IPS DF 6.9 (cell line): Measurements from ENCODE around the gene MBNL1.

Source experiments
- DNase-seq: peaks from one replicate; pipeline ENCODE4 v3.0.0-alpha.2; 2013; ENCODE audit warnings: low read depth, low spot score
- H3K27ac ChIP-seq: one replicate; pipeline ENCODE4 v1.5.1; 2013; ENCODE audit warnings: low read length, control low read depth
- H3K27me3 ChIP-seq: 2 replicates; pipeline ENCODE4 v1.6.1; 2013; ENCODE audit warnings: mild to moderate bottlenecking, low read length; ENCODE audit not compliant: control insufficient read depth, insufficient read depth
- H3K36me3 ChIP-seq: 2 replicates; pipeline ENCODE4 v1.6.1; 2013; ENCODE audit warnings: low read length; ENCODE audit not compliant: control insufficient read depth, insufficient read depth
- H3K4me1 ChIP-seq: 2 replicates; pipeline ENCODE4 v1.6.1; 2013; ENCODE audit warnings: low read length; ENCODE audit not compliant: control insufficient read depth, insufficient read depth
- H3K4me3 ChIP-seq: 2 replicates; pipeline ENCODE4 v1.5.1; 2013; ENCODE audit warnings: mild to moderate bottlenecking, low read length
- H3K9me3 ChIP-seq: 2 replicates; pipeline ENCODE4 v1.6.1; 2013; ENCODE audit warnings: low read length, inconsistent platforms; ENCODE audit not compliant: control insufficient read depth, insufficient read depth
- WGBS: extraction: QIAGEN DNeasy Blood & Tissue Kit; methylation state at CpG from one replicate; pipeline ENCODE4 v1.1.7; 2013; ENCODE audit warnings: mixed read lengths, missing lambda C conversion rate; ENCODE audit not compliant: insufficient read length, insufficient coverage; 5-methylcytosine and 5-hydroxymethylcytosine counted together

Gene MBNL1

DNA sequence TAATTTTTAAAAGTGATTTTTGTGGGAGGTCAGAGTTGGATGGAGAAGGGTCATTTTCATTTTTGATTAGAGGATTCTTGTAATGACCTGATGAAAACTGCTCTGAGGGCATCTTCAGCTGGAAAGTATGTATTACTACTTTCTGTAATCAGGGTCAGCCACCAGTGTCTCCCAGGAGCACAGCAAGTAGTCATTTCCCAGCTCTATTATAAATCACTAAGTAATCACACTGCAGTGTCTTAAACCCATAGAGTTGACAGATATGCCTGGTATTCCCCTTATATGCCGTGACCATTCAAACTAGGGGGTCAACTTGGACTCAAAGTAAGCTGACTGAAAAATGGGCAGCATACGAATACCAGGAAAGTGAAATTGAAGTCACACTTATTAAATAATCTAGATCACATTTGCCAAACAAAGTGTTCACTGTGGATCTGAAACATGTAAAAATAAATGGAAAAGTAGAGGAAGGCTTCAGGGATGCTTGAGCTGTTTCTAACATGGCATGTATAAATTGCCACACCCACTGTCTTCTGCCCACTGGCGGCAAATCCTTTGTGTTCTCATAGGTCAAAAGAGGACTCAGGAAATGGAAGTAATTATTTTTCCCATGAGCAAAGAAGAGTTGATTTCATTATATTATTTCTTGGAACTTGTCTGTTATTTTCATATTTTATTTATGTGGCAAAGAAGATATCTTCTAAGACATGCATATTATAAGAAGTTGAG is 105.7 kb downstream of the MBNL1 start:
- Histone ChIP-seq H3K27me3 (no peaks in the 10 kb centered on the region), H3K9me3 (no peaks in the 10 kb centered on the region), H3K4me1 (no peaks in the 10 kb centered on the region), H3K27ac (no peak overlapping the region), H3K4me3 (no peak overlapping the region), H3K36me3 (no peaks in the 10 kb centered on the region)
- WGBS, result no CpG with 5 or more reads among the region's 3 CpGs
- DNase-seq, result no peak

DNA sequence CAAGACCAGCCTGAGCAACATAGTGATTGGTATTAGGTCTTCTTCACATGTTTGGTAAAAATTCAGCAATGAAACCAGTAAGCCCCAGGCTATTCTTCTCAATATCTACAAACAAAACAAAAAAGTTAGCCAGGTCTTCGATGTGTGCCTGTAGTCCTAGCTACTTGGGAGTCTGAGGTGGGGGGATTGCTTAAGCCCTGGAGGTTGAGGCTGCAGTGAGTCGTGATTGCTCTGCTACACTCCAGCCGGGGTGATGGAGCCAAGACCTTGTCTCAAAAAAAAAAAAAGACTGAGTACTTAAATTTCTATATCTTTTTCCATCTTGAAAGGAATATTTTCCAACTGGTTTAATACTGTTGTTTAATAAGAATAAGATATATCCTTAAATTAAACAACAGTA is 106.8 kb downstream of the MBNL1 start:
- Histone ChIP-seq H3K36me3 (no peaks in the 10 kb centered on the region), H3K27ac (no peak overlapping the region), H3K4me1 (no peaks in the 10 kb centered on the region), H3K4me3 (no peak overlapping the region), H3K9me3 (no peaks in the 10 kb centered on the region), H3K27me3 (no peaks in the 10 kb centered on the region)
- no peak for DNase-seq
- no CpG with 5 or more reads among the region's 3 CpGs for WGBS

- DNase-seq, result no peak
- Histone ChIP-seq H3K27me3 (no peaks in the 10 kb centered on the region), H3K4me3 (no peak overlapping the region), H3K9me3 (no peaks in the 10 kb centered on the region), H3K36me3 (no peaks in the 10 kb centered on the region), H3K4me1 (no peaks in the 10 kb centered on the region), H3K27ac (no peak overlapping the region)
- 100% methylated on average over 1 of the region's 9 CpGs for WGBS
Measured at GRCh38 chr3:152376351-152377183, 107.8 kb downstream of the MBNL1 start.

GRCh38 chr3:152377184-152377570 is 108.4 kb downstream of the MBNL1 start:
- Histone ChIP-seq H3K36me3 (no peaks in the 10 kb centered on the region), H3K4me1 (no peaks in the 10 kb centered on the region), H3K27me3 (no peaks in the 10 kb centered on the region), H3K27ac (no peak overlapping the region), H3K9me3 (no peaks in the 10 kb centered on the region), H3K4me3 (no peak overlapping the region)
- DNase-seq, result no peak
- no CpG with 5 or more reads among the region's 4 CpGs for WGBS

DNA sequence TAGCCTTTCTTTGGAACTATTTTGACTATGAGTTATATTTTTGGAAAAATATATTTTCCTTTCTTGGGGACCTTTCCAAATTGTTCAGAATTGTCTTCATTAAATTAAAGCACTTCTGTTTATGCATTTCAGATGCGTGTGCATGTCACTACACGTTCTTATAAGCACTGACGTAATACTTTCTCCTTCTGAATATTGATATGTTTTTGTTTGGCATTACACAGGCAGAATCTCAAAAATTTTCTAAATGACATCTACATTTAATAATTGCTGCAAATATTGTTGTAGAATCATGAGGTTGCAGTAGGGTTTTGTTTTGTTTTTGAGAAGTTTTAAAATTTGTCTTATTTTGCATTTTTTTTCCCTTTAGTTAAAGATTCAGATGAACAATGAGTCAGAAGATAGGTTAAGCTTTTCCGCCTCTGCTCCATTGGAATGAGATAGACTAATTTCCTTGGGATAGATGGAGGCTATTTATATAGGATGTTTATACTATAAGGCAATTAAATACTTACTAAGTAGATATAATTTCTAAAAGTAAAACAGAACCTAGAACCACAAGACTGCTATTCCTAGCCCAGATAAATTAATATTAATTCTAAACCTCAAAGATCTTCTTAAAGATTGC is 110.8 kb downstream of the MBNL1 start:
- DNase-seq, result no peak
- no CpG with 5 or more reads among the region's 4 CpGs for WGBS
- Histone ChIP-seq H3K9me3 (no peaks in the 10 kb centered on the region), H3K4me1 (no peaks in the 10 kb centered on the region), H3K36me3 (no peaks in the 10 kb centered on the region), H3K4me3 (no peak overlapping the region), H3K27ac (no peak overlapping the region), H3K27me3 (no peaks in the 10 kb centered on the region)

GRCh38 chr3:152380043-152380442 is 111.3 kb downstream of the MBNL1 start:
- Histone ChIP-seq H3K4me3 (no peak overlapping the region), H3K4me1 (no peaks in the 10 kb centered on the region), H3K27ac (no peak overlapping the region), H3K9me3 (no peaks in the 10 kb centered on the region), H3K27me3 (no peaks in the 10 kb centered on the region), H3K36me3 (no peaks in the 10 kb centered on the region)
- DNase-seq, result no peak
- WGBS, result no CpG with 5 or more reads among the region's 3 CpGs

DNA sequence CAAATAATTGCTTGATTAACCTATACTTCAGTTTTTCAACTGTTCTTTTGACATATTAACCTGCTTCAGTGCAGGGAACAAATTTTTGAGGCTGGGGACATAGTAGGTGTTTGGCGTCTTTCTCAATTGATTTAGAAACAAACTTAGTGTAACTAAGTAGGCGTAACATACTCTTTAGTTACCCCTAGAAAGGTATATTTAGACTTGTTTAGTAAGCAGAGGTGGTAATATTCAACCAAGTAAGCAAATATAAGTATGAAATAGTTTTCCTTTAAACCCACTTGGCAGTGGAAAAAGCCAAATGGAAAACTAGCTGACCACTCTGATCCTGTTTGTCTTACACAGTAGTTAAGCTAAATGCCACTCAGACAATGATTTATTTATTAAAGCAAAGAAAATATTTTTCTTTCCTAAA is 113.2 kb downstream of the MBNL1 start:
- DNase-seq, result no peak
- no peak overlapping the region for H3K27ac ChIP-seq

DNA sequence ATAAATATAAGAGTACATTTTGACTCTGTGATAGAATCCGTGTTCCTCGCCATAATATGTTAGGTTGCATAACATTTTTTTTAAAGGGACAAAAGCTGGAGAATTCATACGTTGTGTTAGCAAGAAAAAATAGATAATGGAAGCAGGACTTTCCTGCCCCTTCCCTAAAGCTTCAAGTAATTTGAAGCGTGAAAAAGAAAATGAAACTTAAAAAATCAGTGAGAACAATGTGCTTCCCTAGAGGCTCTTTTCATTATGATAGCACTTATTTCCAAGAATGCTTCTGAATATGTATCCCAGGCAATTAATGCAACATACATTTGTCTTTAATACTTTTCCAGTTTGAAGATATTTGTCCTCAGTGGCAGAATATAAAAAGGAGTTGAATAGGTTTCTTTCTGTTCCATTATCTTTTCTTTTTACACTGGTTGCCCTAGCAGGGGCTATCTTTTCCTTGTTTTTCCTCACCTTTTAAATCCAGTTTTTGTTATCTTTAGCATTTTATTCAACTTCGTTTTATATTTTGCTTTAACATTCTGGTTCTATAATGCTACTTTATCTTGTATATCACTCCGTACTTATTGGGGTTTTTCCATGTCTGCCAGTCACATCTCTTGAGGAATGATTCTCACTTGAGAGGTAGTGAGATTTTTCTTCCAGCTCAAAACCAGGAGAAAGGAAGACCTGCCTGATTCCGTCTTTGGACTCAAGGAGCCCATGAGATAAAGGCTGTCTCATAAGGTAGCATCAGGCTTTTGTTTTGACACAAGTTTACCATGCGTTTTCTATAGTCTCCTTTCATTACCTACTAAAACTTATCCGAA is 113.8 kb downstream of the MBNL1 start:
- WGBS, result no CpG with 5 or more reads among the region's 9 CpGs
- Histone ChIP-seq H3K36me3 (no peaks in the 10 kb centered on the region), H3K4me1 (no peaks in the 10 kb centered on the region; the same call in 1 of the 2 replicates), H3K9me3 (no peaks in the 10 kb centered on the region), H3K27me3 (no peaks in the 10 kb centered on the region), H3K27ac (no peak overlapping the region), H3K4me3 (no peak overlapping the region)
- DNase-seq, result no peak

More for the DNA sequence above, 113.2 kb downstream of the MBNL1 start:
- H3K4me3 ChIP-seq, result no peak overlapping the region
- no peaks in the 10 kb centered on the region for H3K36me3 ChIP-seq
- no peaks in the 10 kb centered on the region for H3K27me3 ChIP-seq
- H3K9me3 ChIP-seq, result no peaks in the 10 kb centered on the region
- WGBS, result no CpG with 5 or more reads among the region's 2 CpGs
- no peaks in the 10 kb centered on the region; the same call in 1 of the 2 replicates for H3K4me1 ChIP-seq

GRCh38 chr3:152383136-152383606 is 114.4 kb downstream of the MBNL1 start:
- Histone ChIP-seq H3K4me1 (no peaks in the 10 kb centered on the region; the same call in 1 of the 2 replicates), H3K9me3 (no peaks in the 10 kb centered on the region), H3K27me3 (no peaks in the 10 kb centered on the region), H3K27ac (no peak overlapping the region), H3K4me3 (no peak overlapping the region), H3K36me3 (no peaks in the 10 kb centered on the region)
- no CpG with 5 or more reads among the region's 1 CpG for WGBS
- no peak for DNase-seq

DNA sequence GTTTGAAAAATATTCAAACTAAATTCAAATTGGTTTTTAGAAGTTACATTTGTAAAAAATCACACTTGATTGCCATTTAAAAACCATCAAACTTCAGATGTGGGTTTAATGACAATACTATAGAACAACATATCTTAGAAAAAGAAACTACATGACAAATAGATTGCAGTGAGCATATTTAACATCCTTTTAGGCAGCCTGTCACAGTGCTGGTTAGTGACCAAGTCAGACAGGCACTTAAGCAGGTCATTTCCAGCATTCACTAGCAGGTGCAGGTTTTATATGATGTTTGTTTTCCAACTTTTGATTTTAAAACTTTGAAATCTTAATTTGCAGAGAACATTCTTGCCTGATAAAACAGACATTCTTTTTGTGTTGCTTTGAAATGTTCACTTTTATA is 115.7 kb downstream of the MBNL1 start:
- Histone ChIP-seq H3K36me3 (no peaks in the 10 kb centered on the region), H3K27ac (no peak overlapping the region), H3K4me3 (no peak overlapping the region), H3K9me3 (no peaks in the 10 kb centered on the region), H3K27me3 (no peaks in the 10 kb centered on the region), H3K4me1 (no peaks in the 10 kb centered on the region; the same call in 1 of the 2 replicates)
- no peak for DNase-seq
